Gastroesophageal sphincter (tissue), 3 donors: Measurements from ENCODE around the gene GNGT1.

Experiments used
- CTCF ChIP-seq, 4 experiments: fragments of 200-600 bp in 2 of 4; fragments of 450-650 bp in 2 of 4; sonication (generic) in 1 of 4; IDR thresholded peaks; one replicate each; pipeline ENCODE4 v1.5.1; 2017 to 2019; ENCODE audit warnings: antibody characterized with exemption in 4 of 4, mild to moderate bottlenecking in 2 of 4, moderate library complexity in 2 of 4
- POLR2A ChIP-seq, 2 donors: fragments of 450-650 bp; IDR thresholded peaks; one replicate each; pipeline ENCODE4 v1.6.1; 2017; ENCODE audit warnings: antibody characterized with exemption in 2 of 2, mild to moderate bottlenecking in 2 of 2, moderate library complexity in 1 of 2
- POLR2AphosphoS5 ChIP-seq: sonication (generic); formaldehyde crosslinking; IDR thresholded peaks from one replicate; pipeline ENCODE4 v1.6.1; 2017; ENCODE audit warnings: antibody characterized with exemption

- TF ChIP-seq CTCF (IDR thresholded peaks at IDR 0.05) (no peak), POLR2A (IDR thresholded peaks at IDR 0.05) (no peak), POLR2AphosphoS5 (no peak)
These were observed 17.6 kb downstream of the GNGT1 start for GRCh38 chr7:93923942-93924341.
